ENCODE data around the gene PACSIN1. TPM values are rescaled to one million over a fixed set of nuclear protein-coding genes. Genes with fewer than 3 reads are reported as not detected.
A peak's percentile ranks its signal among the peaks of the same experiment; 100 is the strongest.

Gene PACSIN1
- total and polyA plus RNA-seq, 2 experiments from 2014 or later = 0.05 to 0.37 TPM

GRCh38 chr6:34546551-34547321 is 80.9 kb downstream of the PACSIN1 start:
- Histone ChIP-seq H3K27ac (no peak overlapping the region), H3K4me1 (ENCODE audit: insufficient read depth) (peaks cover 7% of the 10 kb centered on the region), H3K27me3 (no peaks in the 10 kb centered on the region), H3K9me2 (replicated peaks; ENCODE audit: insufficient read depth) (no peaks in the 10 kb centered on the region), H3K36me3 (replicated peaks; ENCODE audit: insufficient read depth, low read depth) (no peaks in the 10 kb centered on the region), H4K20me1 (ENCODE audit: insufficient read depth, poor library complexity, severe bottlenecking) (no peaks in the 10 kb centered on the region), H3K4me3 (no peak overlapping the region), H3K9me3 (ENCODE audit: low read depth) (no peaks in the 10 kb centered on the region), H2AFZ (no peak overlapping the region), H3K4me2 (no peak overlapping the region), H3K79me2 (no peaks in the 10 kb centered on the region)
- TF ChIP-seq EZH2phosphoT487 (IDR thresholded peaks at IDR 0.05; ENCODE audit: low read depth, severe bottlenecking, unreplicated experiment) = no peak
- TF ChIP-seq EZH2 (IDR thresholded peaks at IDR 0.05; ENCODE audit: borderline replicate concordance) = no peak
- no peak for TF ChIP-seq CTCF (IDR thresholded peaks at IDR 0.05; ENCODE audit: poor library complexity)
- 62% methylated on average over 7 of the region's 11 CpGs for whole genome bisulfite sequencing (ENCODE audit: low lambda C conversion rate, missing lambda C conversion rate)
- DNase-seq (ENCODE audit: low spot score) = peak; percentile 42

GRCh38 chr6:34547701-34548644 is 82.1 kb downstream of the PACSIN1 start:
- Histone ChIP-seq H2AFZ (no peak overlapping the region), H3K4me3 (no peak overlapping the region), H3K27ac (no peak overlapping the region), H3K4me1 (ENCODE audit: insufficient read depth) (peaks cover 7% of the 10 kb centered on the region), H3K36me3 (replicated peaks; ENCODE audit: insufficient read depth, low read depth) (no peaks in the 10 kb centered on the region), H3K79me2 (no peaks in the 10 kb centered on the region), H3K9me2 (replicated peaks; ENCODE audit: insufficient read depth) (no peaks in the 10 kb centered on the region), H3K4me2 (no peak overlapping the region), H4K20me1 (ENCODE audit: insufficient read depth, poor library complexity, severe bottlenecking) (no peaks in the 10 kb centered on the region), H3K9me3 (ENCODE audit: low read depth) (no peaks in the 10 kb centered on the region), H3K27me3 (no peaks in the 10 kb centered on the region)
- DNase-seq (ENCODE audit: low spot score) = no peak
- no peak for TF ChIP-seq CTCF (IDR thresholded peaks at IDR 0.05; ENCODE audit: poor library complexity)
- TF ChIP-seq EZH2phosphoT487 (IDR thresholded peaks at IDR 0.05; ENCODE audit: low read depth, severe bottlenecking, unreplicated experiment) = no peak
- TF ChIP-seq EZH2 (IDR thresholded peaks at IDR 0.05; ENCODE audit: borderline replicate concordance) = no peak
- 79% methylated on average over 11 of the region's 11 CpGs for WGBS (ENCODE audit: low lambda C conversion rate, missing lambda C conversion rate)

DNA sequence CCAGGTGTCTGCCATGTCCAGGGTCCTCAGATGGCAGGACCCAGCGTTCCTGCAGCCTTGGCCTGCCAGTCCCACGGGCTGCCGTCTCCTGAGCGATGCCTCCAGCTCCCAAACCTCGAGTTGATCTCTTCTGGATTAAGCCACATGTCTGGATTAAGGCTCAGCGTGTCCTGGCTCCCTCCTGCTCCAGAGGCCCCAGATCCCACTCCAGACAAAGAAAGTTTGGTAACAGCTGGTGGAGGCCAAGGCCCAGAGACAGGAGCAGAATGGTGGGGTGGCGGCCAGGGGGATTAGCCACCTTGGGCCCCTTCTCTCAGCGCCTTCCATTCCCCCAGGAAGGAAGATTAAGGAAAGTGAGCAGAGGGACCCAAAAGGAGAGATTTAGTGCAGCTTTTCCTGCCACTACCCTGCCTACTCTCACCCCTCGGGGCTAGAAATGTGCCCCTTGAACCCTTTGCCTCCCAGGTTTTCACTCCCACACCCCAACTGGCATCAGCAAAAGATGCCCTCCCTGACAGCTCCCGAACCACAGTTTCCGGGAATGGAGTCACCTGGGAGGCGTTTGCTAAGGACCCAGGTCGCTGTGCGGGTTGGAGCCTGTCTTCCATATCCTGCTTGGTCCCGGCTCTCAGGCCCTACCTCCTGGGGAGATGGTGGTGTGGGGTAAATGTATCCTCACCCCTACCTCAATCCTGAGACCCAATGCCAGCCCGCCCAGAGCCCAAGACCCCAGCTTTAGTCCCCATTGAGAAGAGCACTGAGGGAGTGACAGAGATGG is 83.3 kb downstream of the PACSIN1 start:
- Histone ChIP-seq H4K20me1 (ENCODE audit: insufficient read depth, poor library complexity, severe bottlenecking) (no peaks in the 10 kb centered on the region), H3K4me3 (no peak overlapping the region), H3K9me3 (ENCODE audit: low read depth) (no peaks in the 10 kb centered on the region), H3K4me2 (no peak overlapping the region), H3K79me2 (no peaks in the 10 kb centered on the region), H3K36me3 (replicated peaks; ENCODE audit: insufficient read depth, low read depth) (no peaks in the 10 kb centered on the region), H3K27me3 (no peaks in the 10 kb centered on the region), H3K27ac (no peak overlapping the region), H3K9me2 (replicated peaks; ENCODE audit: insufficient read depth) (no peaks in the 10 kb centered on the region), H3K4me1 (ENCODE audit: insufficient read depth) (peaks cover 7% of the 10 kb centered on the region), H2AFZ (no peak overlapping the region)
- WGBS (ENCODE audit: low lambda C conversion rate, missing lambda C conversion rate) = 79% methylated on average over 16 of the region's 16 CpGs
- no peak for DNase-seq (ENCODE audit: low spot score)
- TF ChIP-seq EZH2phosphoT487 (IDR thresholded peaks at IDR 0.05; ENCODE audit: low read depth, severe bottlenecking, unreplicated experiment) (no peak), CTCF (IDR thresholded peaks at IDR 0.05; ENCODE audit: poor library complexity) (no peak), EZH2 (IDR thresholded peaks at IDR 0.05; ENCODE audit: borderline replicate concordance) (no peak)

All from hepatocyte (in vitro differentiated cells).